Tibial nerve (tissue), 3 donors: Measurements from ENCODE around the gene MYRF.

Source experiments
- POLR2A ChIP-seq, 2 donors: fragments of 450-650 bp; IDR thresholded peaks; one replicate each; pipeline ENCODE4 v1.6.1; 2017; ENCODE audit warnings: antibody characterized with exemption in 2 of 2, mild to moderate bottlenecking in 2 of 2, moderate library complexity in 2 of 2
- TF ChIP-seq, protein P1 (sequence below), 5 experiments: fragments of 200-600 bp in 3 of 5; fragments of 450-650 bp in 2 of 5; sonication (generic) in 3 of 5; IDR thresholded peaks; one replicate each; pipeline ENCODE4 v1.5.1; 2016 to 2019; ENCODE audit warnings: antibody characterized with exemption in 5 of 5, mild to moderate bottlenecking in 3 of 5, moderate library complexity in 2 of 5

DNA sequence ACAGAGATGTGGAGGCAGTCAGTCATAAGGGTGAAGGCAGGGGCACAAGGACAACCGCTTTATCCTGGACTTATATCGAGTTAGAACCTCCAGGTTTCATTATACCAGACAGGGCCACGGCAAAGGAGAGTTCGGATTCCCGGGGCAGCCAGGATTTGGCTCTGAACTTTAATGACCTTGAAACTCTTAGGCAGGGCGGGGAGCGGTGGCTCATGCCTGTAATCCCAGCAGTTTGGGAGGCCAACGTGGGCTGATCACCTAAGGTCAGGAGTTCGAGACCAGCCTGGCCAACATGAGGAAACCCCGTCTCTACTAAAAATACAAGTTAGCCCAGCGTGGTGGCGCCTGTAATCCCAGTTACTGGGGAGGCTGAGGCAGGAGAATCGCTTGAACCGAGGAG lies 1.1 kb upstream of the MYRF start:
- TF ChIP-seq, protein P1, sequence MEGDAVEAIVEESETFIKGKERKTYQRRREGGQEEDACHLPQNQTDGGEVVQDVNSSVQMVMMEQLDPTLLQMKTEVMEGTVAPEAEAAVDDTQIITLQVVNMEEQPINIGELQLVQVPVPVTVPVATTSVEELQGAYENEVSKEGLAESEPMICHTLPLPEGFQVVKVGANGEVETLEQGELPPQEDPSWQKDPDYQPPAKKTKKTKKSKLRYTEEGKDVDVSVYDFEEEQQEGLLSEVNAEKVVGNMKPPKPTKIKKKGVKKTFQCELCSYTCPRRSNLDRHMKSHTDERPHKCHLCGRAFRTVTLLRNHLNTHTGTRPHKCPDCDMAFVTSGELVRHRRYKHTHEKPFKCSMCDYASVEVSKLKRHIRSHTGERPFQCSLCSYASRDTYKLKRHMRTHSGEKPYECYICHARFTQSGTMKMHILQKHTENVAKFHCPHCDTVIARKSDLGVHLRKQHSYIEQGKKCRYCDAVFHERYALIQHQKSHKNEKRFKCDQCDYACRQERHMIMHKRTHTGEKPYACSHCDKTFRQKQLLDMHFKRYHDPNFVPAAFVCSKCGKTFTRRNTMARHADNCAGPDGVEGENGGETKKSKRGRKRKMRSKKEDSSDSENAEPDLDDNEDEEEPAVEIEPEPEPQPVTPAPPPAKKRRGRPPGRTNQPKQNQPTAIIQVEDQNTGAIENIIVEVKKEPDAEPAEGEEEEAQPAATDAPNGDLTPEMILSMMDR (IDR thresholded peaks at IDR 0.05), result no peak
- no peak for TF ChIP-seq POLR2A (IDR thresholded peaks at IDR 0.05)
